ENCODE measurements around the gene ZNHIT3.
"Not testable (repeated sequence)": the region's sequence is repeated elsewhere in the genome, so short reads cannot be mapped to it uniquely, and the experiment has no call there.

Gene ZNHIT3

GRCh38 chr17:36470499-36470898, 16.0 kb upstream of the ZNHIT3 start:
- Histone ChIP-seq H3K9me3 (ENCODE audit: insufficient read depth, low read length) (no peaks in the 10 kb centered on the region), H3K36me3 (ENCODE audit: insufficient read depth, insufficient read length, low read length) (no peaks in the 10 kb centered on the region), H3K27me3 (ENCODE audit: insufficient read depth, insufficient read length) (no peaks in the 10 kb centered on the region), H3K9ac (ENCODE audit: insufficient read length, low read depth) (no peak overlapping the region), H3K4me3 (ENCODE audit: insufficient read length, low read depth) (no peak overlapping the region), H3K4me1 (ENCODE audit: insufficient read depth, insufficient read length) (peaks cover 2% of the 10 kb centered on the region)
- no peak for TF ChIP-seq SUZ12 (IDR thresholded peaks at IDR 0.05; ENCODE audit: extremely low read depth, insufficient read depth, insufficient read length)
- no peak for TF ChIP-seq ZNF274 (IDR thresholded peaks at IDR 0.05; ENCODE audit: low read depth, low read length)
- TF ChIP-seq YY1 (IDR thresholded peaks at IDR 0.05; ENCODE audit: insufficient read depth, insufficient read length), result no peak
- DNase-seq (ENCODE audit: low read depth, low spot score), result no peak

- Histone ChIP-seq H3K36me3 (ENCODE audit: insufficient read depth, insufficient read length, low read length) (no peaks in the 10 kb centered on the region), H3K9me3 (ENCODE audit: insufficient read depth, low read length) (no peaks in the 10 kb centered on the region), H3K4me3 (ENCODE audit: insufficient read length, low read depth) (no peak overlapping the region), H3K27me3 (ENCODE audit: insufficient read depth, insufficient read length) (no peaks in the 10 kb centered on the region), H3K9ac (ENCODE audit: insufficient read length, low read depth) (no peak overlapping the region), H3K4me1 (ENCODE audit: insufficient read depth, insufficient read length) (peaks cover 3% of the 10 kb centered on the region)
- DNase-seq (ENCODE audit: low read depth, low spot score), result no peak
- no peak for TF ChIP-seq ZNF274 (IDR thresholded peaks at IDR 0.05; ENCODE audit: low read depth, low read length)
- no peak for TF ChIP-seq YY1 (IDR thresholded peaks at IDR 0.05; ENCODE audit: insufficient read depth, insufficient read length)
- no peak for TF ChIP-seq SUZ12 (IDR thresholded peaks at IDR 0.05; ENCODE audit: extremely low read depth, insufficient read depth, insufficient read length)
These were observed 11.9 kb upstream of the ZNHIT3 start for GRCh38 chr17:36474571-36474970.

GRCh38 chr17:36475346-36475970, 11.0 kb upstream of the ZNHIT3 start:
- no peak for DNase-seq (ENCODE audit: low read depth, low spot score)
- H3K9me3 ChIP-seq (ENCODE audit: insufficient read depth, low read length), result no peaks in the 10 kb centered on the region
- H3K9ac ChIP-seq (ENCODE audit: insufficient read length, low read depth), result no peak overlapping the region
- H3K27me3 ChIP-seq (ENCODE audit: insufficient read depth, insufficient read length), result no peaks in the 10 kb centered on the region
- H3K36me3 ChIP-seq (ENCODE audit: insufficient read depth, insufficient read length, low read length), result no peaks in the 10 kb centered on the region
- TF ChIP-seq YY1 (IDR thresholded peaks at IDR 0.05; ENCODE audit: insufficient read depth, insufficient read length) (no peak), SUZ12 (IDR thresholded peaks at IDR 0.05; ENCODE audit: extremely low read depth, insufficient read depth, insufficient read length) (no peak), ZNF274 (IDR thresholded peaks at IDR 0.05; ENCODE audit: low read depth, low read length) (no peak)
- peaks cover 3% of the 10 kb centered on the region for H3K4me1 ChIP-seq (ENCODE audit: insufficient read depth, insufficient read length)
- H3K4me3 ChIP-seq (ENCODE audit: insufficient read length, low read depth), result no peak overlapping the region

- Histone ChIP-seq H3K4me3 (ENCODE audit: insufficient read length, low read depth) (no peak overlapping the region), H3K4me1 (ENCODE audit: insufficient read depth, insufficient read length) (peaks cover 2% of the 10 kb centered on the region), H3K9ac (ENCODE audit: insufficient read length, low read depth) (no peak overlapping the region), H3K27me3 (ENCODE audit: insufficient read depth, insufficient read length) (peaks cover 17% of the 10 kb centered on the region), H3K9me3 (ENCODE audit: insufficient read depth, low read length) (peaks cover 4% of the 10 kb centered on the region; the same call in 1 of the 2 replicates), H3K36me3 (ENCODE audit: insufficient read depth, insufficient read length, low read length) (no peaks in the 10 kb centered on the region)
- TF ChIP-seq ZNF274 (IDR thresholded peaks at IDR 0.05; ENCODE audit: low read depth, low read length), result no peak
- no peak for TF ChIP-seq SUZ12 (IDR thresholded peaks at IDR 0.05; ENCODE audit: extremely low read depth, insufficient read depth, insufficient read length)
- TF ChIP-seq YY1 (IDR thresholded peaks at IDR 0.05; ENCODE audit: insufficient read depth, insufficient read length), result no peak
- no peak for DNase-seq (ENCODE audit: low read depth, low spot score)
These were observed 4.7 kb upstream of the ZNHIT3 start for GRCh38 chr17:36481829-36482228.

DNA sequence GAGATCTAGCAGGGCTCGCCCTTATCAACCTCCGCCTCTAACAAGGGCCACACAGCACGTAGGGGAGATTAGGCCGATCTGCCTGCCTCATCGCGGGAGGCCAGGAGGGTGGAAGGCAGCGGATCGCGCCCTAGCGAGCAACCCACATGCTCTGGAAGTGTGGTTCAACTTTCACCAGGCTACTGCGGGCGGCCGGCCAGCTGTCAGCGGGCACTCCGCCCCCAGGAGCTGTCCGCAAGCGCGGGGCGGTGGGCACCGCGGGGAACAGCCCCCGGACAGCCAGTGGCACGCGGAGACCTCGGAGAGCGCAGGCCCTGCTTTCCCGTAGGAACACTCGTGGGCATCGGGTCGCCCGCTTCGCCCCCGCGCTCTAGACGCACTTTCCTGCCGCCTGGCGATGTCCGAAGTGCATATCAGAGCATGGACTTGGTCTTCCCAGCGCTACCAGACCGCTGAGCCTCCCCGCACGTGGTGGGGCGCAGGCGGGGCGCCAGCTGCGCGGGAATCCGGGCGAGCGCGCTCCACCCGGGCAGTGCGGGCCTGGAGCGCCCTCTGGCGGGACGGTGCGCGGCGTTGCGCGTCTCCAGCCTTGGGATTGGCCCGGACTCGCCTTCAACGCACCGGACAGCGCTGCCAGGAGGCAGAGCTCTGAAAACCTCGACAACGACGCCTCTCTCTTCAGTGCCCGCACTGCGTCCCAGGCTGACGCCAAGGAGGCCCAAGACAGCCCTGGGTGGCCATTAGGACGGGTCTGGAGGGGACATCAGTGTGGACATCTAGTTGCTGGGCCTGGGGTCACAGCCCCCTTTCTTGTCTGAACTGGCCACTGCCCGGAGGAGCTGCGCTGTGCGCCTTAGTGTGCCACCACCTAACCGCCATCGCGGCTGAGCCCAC, 3.6 kb upstream of the ZNHIT3 start:
- no peak for TF ChIP-seq SUZ12 (IDR thresholded peaks at IDR 0.05; ENCODE audit: extremely low read depth, insufficient read depth, insufficient read length)
- TF ChIP-seq YY1 (IDR thresholded peaks at IDR 0.05; ENCODE audit: insufficient read depth, insufficient read length), result no peak
- TF ChIP-seq ZNF274 (IDR thresholded peaks at IDR 0.05; ENCODE audit: low read depth, low read length), result no peak
- Histone ChIP-seq H3K36me3 (ENCODE audit: insufficient read depth, insufficient read length, low read length) (no peaks in the 10 kb centered on the region), H3K27me3 (ENCODE audit: insufficient read depth, insufficient read length) (peaks cover 17% of the 10 kb centered on the region), H3K9ac (ENCODE audit: insufficient read length, low read depth) (peak overlapping the region; percentile 45), H3K4me3 (ENCODE audit: insufficient read length, low read depth) (no peak overlapping the region), H3K4me1 (ENCODE audit: insufficient read depth, insufficient read length) (peaks cover 2% of the 10 kb centered on the region), H3K9me3 (ENCODE audit: insufficient read depth, low read length) (peaks cover 4% of the 10 kb centered on the region; the same call in 1 of the 2 replicates)
- DNase-seq (ENCODE audit: low read depth, low spot score), result peak; percentile 70

- H3K4me3 ChIP-seq (ENCODE audit: insufficient read length, low read depth); H3K36me3 ChIP-seq (ENCODE audit: insufficient read depth, insufficient read length, low read length); H3K9ac ChIP-seq (ENCODE audit: insufficient read length, low read depth); H3K9me3 ChIP-seq (ENCODE audit: insufficient read depth, low read length); DNase-seq (ENCODE audit: low read depth, low spot score); H3K4me1 ChIP-seq (ENCODE audit: insufficient read depth, insufficient read length): not testable (repeated sequence)
- peaks cover 17% of the 10 kb centered on the region for H3K27me3 ChIP-seq (ENCODE audit: insufficient read depth, insufficient read length)
These were observed 2.5 kb upstream of the ZNHIT3 start for GRCh38 chr17:36484021-36484420.

GRCh38 chr17:36485027-36485426, 1.5 kb upstream of the ZNHIT3 start:
- no peak for DNase-seq (ENCODE audit: low read depth, low spot score)
- H3K9ac ChIP-seq (ENCODE audit: insufficient read length, low read depth), result no peak overlapping the region
- TF ChIP-seq YY1 (IDR thresholded peaks at IDR 0.05; ENCODE audit: insufficient read depth, insufficient read length) (no peak), SUZ12 (IDR thresholded peaks at IDR 0.05; ENCODE audit: extremely low read depth, insufficient read depth, insufficient read length) (no peak), ZNF274 (IDR thresholded peaks at IDR 0.05; ENCODE audit: low read depth, low read length) (no peak)
- peaks cover 2% of the 10 kb centered on the region for H3K4me1 ChIP-seq (ENCODE audit: insufficient read depth, insufficient read length)
- no peak overlapping the region for H3K4me3 ChIP-seq (ENCODE audit: insufficient read length, low read depth)
- peaks cover 3% of the 10 kb centered on the region for H3K36me3 ChIP-seq (ENCODE audit: insufficient read depth, insufficient read length, low read length)
- H3K9me3 ChIP-seq (ENCODE audit: insufficient read depth, low read length), result peaks cover 4% of the 10 kb centered on the region; the same call in 1 of the 2 replicates
- H3K27me3 ChIP-seq (ENCODE audit: insufficient read depth, insufficient read length), result peaks cover 17% of the 10 kb centered on the region
